A673 (cell line): ENCODE results near the gene TNIP1.

ENCODE experiments used
- CTCF ChIP-seq: fragments of 300-800, 200-600 bp; sonication (generic); conservative IDR thresholded peaks from 2 replicates; pipeline ENCODE4 v1.5.1; 2017; ENCODE audit warnings: low read depth, mild to moderate bottlenecking, antibody characterized with exemption, low read length, moderate library complexity, mixed read lengths
- EZH2 ChIP-seq: fragments of 200-600 bp; sonication (generic); IDR thresholded peaks from 2 replicates; pipeline ENCODE4 v1.6.1; 2017; ENCODE audit warnings: borderline replicate concordance, low read depth, mild to moderate bottlenecking, mixed read lengths, antibody characterized with exemption, low read length; ENCODE audit not compliant: poor library complexity, severe bottlenecking

- TF ChIP-seq CTCF, result no peak
- no peak for TF ChIP-seq EZH2
Observed at GRCh38 chr5:151067632-151068432, 13.0 kb downstream of the TNIP1 start.
